HepG2 (cell line): Measurements from ENCODE around the gene EVL.

ENCODE experiments used
- AGO1 ChIP-seq: fragments of 200-400 bp; formaldehyde crosslinking; IDR thresholded peaks from 2 replicates; pipeline ENCODE4 v1.6.1; 2017; ENCODE audit warnings: mild to moderate bottlenecking, low read depth, low read length, moderate library complexity; ENCODE audit not compliant: poor library complexity, severe bottlenecking
- CREB1 ChIP-seq, 2 experiments: fragments of 450-650 bp in 1 of 2; IDR thresholded peaks; 2 replicates each; pipeline ENCODE4 v1.6.1; 2016 to 2017; ENCODE audit warnings: control low read depth in 1 of 2, mild to moderate bottlenecking in 1 of 2, missing compliant biosample characterization in 1 of 2, missing genetic modification characterization in 1 of 2
- ESRRA ChIP-seq: sonication (generic); formaldehyde crosslinking; IDR thresholded peaks from 2 replicates; pipeline ENCODE4 v1.5.1; 2020; ENCODE audit warnings: mild to moderate bottlenecking, low read depth, missing genetic modification reagents
- HNF4G ChIP-seq, 2 experiments: sonication (generic) in 1 of 2; formaldehyde crosslinking in 1 of 2; IDR thresholded peaks; 2 replicates each; pipeline versions ENCODE4 v1.4.0 to v1.6.1; 2011 to 2020; ENCODE audit warnings: borderline replicate concordance in 2 of 2, low read depth in 2 of 2, mild to moderate bottlenecking in 2 of 2, low read length in 1 of 2, missing genetic modification reagents in 1 of 2, moderate library complexity in 1 of 2
- HOXD1 ChIP-seq: sonication (generic); formaldehyde crosslinking; IDR thresholded peaks from 2 replicates; pipeline ENCODE4 v1.5.0; 2020; ENCODE audit warnings: missing genetic modification reagents
- JUNB ChIP-seq: sonication (generic); formaldehyde crosslinking; IDR thresholded peaks from 2 replicates; pipeline ENCODE4 v1.8.0; 2022; ENCODE audit warnings: missing genetic modification reagents, mild to moderate bottlenecking, borderline replicate concordance
- MED13 ChIP-seq: sonication (generic); formaldehyde crosslinking; IDR thresholded peaks from 2 replicates; pipeline ENCODE4 v1.5.0; 2020; ENCODE audit warnings: missing genetic modification reagents
- NKX3-1 ChIP-seq: sonication (generic); formaldehyde crosslinking; IDR thresholded peaks from 2 replicates; pipeline ENCODE4 v1.5.0; 2020; ENCODE audit warnings: missing genetic modification reagents
- SRF ChIP-seq: IDR thresholded peaks from 2 replicates; pipeline ENCODE4 v1.6.1; 2011; ENCODE audit warnings: mild to moderate bottlenecking, low read depth, low read length, moderate library complexity
- TF ChIP-seq, protein P1 (sequence below): sonication (generic); formaldehyde crosslinking; IDR thresholded peaks from 2 replicates; pipeline ENCODE4 v1.5.0; 2020; ENCODE audit warnings: mild to moderate bottlenecking, missing genetic modification reagents, moderate library complexity
- TF ChIP-seq, protein P2 (sequence below): sonication (generic); formaldehyde crosslinking; IDR thresholded peaks from 2 replicates; pipeline ENCODE4 v1.4.0; 2020; ENCODE audit warnings: missing genetic modification reagents
- TF ChIP-seq, protein P3 (sequence below): sonication (generic); formaldehyde crosslinking; IDR thresholded peaks from 2 replicates; pipeline ENCODE4 v1.8.0; 2022; ENCODE audit warnings: missing genetic modification reagents, low read depth, mild to moderate bottlenecking, borderline replicate concordance

DNA sequence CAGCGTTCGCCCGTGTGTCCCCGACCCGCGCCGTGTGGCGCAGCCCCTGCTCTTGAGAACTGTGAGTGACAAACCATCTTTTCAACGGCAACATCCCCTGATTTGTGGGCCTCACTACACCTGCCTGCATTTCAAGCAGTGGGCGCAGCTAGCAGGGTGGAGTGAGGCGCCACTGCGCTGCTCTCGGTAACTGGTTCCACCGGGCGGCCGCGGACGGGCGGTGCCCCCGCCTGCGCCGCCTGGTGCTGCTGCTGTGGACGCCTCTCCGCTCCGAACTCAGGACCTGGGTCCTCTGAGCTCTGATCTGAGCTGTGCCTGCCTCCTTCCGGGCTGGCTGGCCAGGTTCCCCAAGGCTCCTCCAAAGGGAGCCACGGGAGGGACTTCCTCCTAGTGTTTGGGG, 100.2 kb downstream of the EVL start:
- TF ChIP-seq, protein P1, sequence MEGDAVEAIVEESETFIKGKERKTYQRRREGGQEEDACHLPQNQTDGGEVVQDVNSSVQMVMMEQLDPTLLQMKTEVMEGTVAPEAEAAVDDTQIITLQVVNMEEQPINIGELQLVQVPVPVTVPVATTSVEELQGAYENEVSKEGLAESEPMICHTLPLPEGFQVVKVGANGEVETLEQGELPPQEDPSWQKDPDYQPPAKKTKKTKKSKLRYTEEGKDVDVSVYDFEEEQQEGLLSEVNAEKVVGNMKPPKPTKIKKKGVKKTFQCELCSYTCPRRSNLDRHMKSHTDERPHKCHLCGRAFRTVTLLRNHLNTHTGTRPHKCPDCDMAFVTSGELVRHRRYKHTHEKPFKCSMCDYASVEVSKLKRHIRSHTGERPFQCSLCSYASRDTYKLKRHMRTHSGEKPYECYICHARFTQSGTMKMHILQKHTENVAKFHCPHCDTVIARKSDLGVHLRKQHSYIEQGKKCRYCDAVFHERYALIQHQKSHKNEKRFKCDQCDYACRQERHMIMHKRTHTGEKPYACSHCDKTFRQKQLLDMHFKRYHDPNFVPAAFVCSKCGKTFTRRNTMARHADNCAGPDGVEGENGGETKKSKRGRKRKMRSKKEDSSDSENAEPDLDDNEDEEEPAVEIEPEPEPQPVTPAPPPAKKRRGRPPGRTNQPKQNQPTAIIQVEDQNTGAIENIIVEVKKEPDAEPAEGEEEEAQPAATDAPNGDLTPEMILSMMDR (CRISPR knock-in tag) = no peak
- TF ChIP-seq HOXD1 (no peak), AGO1 (no peak), HNF4G (IDR thresholded peaks at IDR 0.05; ENCODE audit: borderline replicate concordance, low read depth, low read length) (no peak), HNF4G (CRISPR knock-in tag; IDR thresholded peaks at IDR 0.05; ENCODE audit: borderline replicate concordance, low read depth) (no peak), JUNB (CRISPR knock-in tag) (no peak), CREB1 (IDR thresholded peaks at IDR 0.05) (no peak), CREB1 (CRISPR knock-in tag; IDR thresholded peaks at IDR 0.05) (no peak), MED13 (no peak), NKX3-1 (CRISPR knock-in tag) (no peak), ESRRA (CRISPR knock-in tag) (no peak), SRF (no peak)
- TF ChIP-seq, protein P2, sequence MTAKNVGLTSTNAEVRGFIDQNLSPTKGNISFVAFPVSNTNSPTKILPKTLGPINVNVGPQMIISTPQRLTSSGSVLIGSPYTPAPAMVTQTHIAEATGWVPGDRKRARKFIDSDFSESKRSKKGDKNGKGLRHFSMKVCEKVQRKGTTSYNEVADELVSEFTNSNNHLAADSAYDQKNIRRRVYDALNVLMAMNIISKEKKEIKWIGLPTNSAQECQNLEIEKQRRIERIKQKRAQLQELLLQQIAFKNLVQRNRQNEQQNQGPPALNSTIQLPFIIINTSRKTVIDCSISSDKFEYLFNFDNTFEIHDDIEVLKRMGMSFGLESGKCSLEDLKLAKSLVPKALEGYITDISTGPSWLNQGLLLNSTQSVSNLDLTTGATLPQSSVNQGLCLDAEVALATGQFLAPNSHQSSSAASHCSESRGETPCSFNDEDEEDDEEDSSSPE = no peak
- TF ChIP-seq, protein P3, sequence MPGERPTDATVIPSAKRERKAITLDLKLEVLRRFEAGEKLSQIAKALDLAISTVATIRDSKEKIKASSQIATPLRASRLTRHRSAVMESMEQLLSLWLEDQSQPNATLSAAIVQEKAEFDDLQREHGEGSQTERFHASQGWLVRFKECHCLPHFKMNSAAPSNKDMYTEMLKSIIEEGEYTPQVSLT = no peak
